HEK293 (cell line): ENCODE measurements around the gene SLC22A9.

Experiments used
- CTCF ChIA-PET: fragments of 350-600 bp; formaldehyde crosslinking; extraction: SDS; loops from one replicate; lab custom pipeline; 2021; ENCODE audit warnings: antibody characterized with exemption; lab: Yijun Ruan, JAX
- POLR2A ChIA-PET: fragments of 300-600 bp; formaldehyde crosslinking; extraction: SDS; loops from one replicate; lab custom pipeline; 2020; ENCODE audit warnings: antibody characterized with exemption, inconsistent platforms; lab: Yijun Ruan, JAX
- H3K27ac ChIP-seq: fragments of 200-500 bp; sonication (Bioruptor generic); 2 replicates; pipeline ENCODE4 v1.5.1; 2014; ENCODE audit warnings: low read depth, low read length, control low read depth, inconsistent platforms; ENCODE audit errors: extremely low read depth
- H3K36me3 ChIP-seq, 2 experiments: fragments of 200-500 bp in 1 of 2; sonication (Bioruptor generic) in 1 of 2; 1 replicate in 1 of 2; 2 replicates in 1 of 2; pipeline ENCODE4 v1.5.1; 2014 to 2017; ENCODE audit warnings: inconsistent platforms in 2 of 2, low read length in 2 of 2; ENCODE audit not compliant: control insufficient read depth in 2 of 2, insufficient read depth in 1 of 2
- H3K4me1 ChIP-seq: fragments of 200-500 bp; sonication (Bioruptor generic); 2 replicates; pipeline ENCODE4 v1.5.1; 2014; ENCODE audit warnings: mild to moderate bottlenecking, low read length, inconsistent platforms; ENCODE audit not compliant: control insufficient read depth, insufficient read depth
- H3K4me3 ChIP-seq: 2 replicates; pipeline ENCODE4 v1.5.1; 2011; ENCODE audit warnings: low read depth, mild to moderate bottlenecking, control low read depth, low read length, moderate library complexity
- H3K9me3 ChIP-seq: fragments of 200-500 bp; sonication (Bioruptor generic); 2 replicates; pipeline ENCODE4 v1.5.1; 2014; ENCODE audit warnings: low read depth, low read length, inconsistent platforms; ENCODE audit not compliant: control insufficient read depth, insufficient read depth
- PRDM1 ChIP-seq: fragments of 450-650 bp; formaldehyde crosslinking; IDR thresholded peaks from 2 replicates; pipeline ENCODE4; 2016; ENCODE audit warnings: missing biosample characterization, missing genetic modification characterization
- TSHZ1 ChIP-seq: fragments of 450-650 bp; formaldehyde crosslinking; IDR thresholded peaks from 2 replicates; pipeline ENCODE4 v1.5.1; 2016; ENCODE audit warnings: missing biosample characterization, missing genetic modification characterization, borderline replicate concordance
- ZFHX2 ChIP-seq: fragments of 450-650 bp; formaldehyde crosslinking; conservative IDR thresholded peaks from 2 replicates; pipeline ENCODE4 v1.5.1; 2016; ENCODE audit warnings: missing biosample characterization, missing genetic modification characterization
- ZNF274 ChIP-seq, 2 experiments: fragments of 200-500 bp in 1 of 2; fragments of 450-650 bp in 1 of 2; sonication (Bioruptor generic) in 1 of 2; formaldehyde crosslinking in 1 of 2; IDR thresholded peaks; 2 replicates each; pipeline versions ENCODE4 v1.5.1 to v1.6.1; 2014 to 2016; ENCODE audit warnings: borderline replicate concordance in 1 of 2, inconsistent platforms in 1 of 2, low read length in 1 of 2, missing biosample characterization in 1 of 2, missing genetic modification characterization in 1 of 2
- ZNF560 ChIP-seq: fragments of 450-650 bp; formaldehyde crosslinking; IDR thresholded peaks from 2 replicates; pipeline ENCODE4 v1.5.1; 2017; ENCODE audit warnings: missing biosample characterization, missing genetic modification characterization, borderline replicate concordance
- ZNF658 ChIP-seq: fragments of 450-650 bp; formaldehyde crosslinking; IDR thresholded peaks from 2 replicates; pipeline ENCODE4; 2016; ENCODE audit warnings: missing biosample characterization, missing genetic modification characterization
- ZNF664 ChIP-seq: fragments of 450-650 bp; formaldehyde crosslinking; IDR thresholded peaks from 2 replicates; pipeline ENCODE4 v1.5.1; 2016; ENCODE audit warnings: missing biosample characterization, missing genetic modification characterization
- ZNF707 ChIP-seq: fragments of 450-650 bp; formaldehyde crosslinking; IDR thresholded peaks from 2 replicates; pipeline ENCODE4 v1.5.1; 2016; ENCODE audit warnings: missing biosample characterization, missing genetic modification characterization
- ZNF843 ChIP-seq: fragments of 450-650 bp; formaldehyde crosslinking; IDR thresholded peaks from 2 replicates; pipeline ENCODE4 v1.5.1; 2016; ENCODE audit warnings: missing biosample characterization, missing genetic modification characterization
- TF ChIP-seq, protein P1 (sequence below): fragments of 450-650 bp; formaldehyde crosslinking; IDR thresholded peaks from 2 replicates; pipeline ENCODE4 v1.5.1; 2016; ENCODE audit warnings: missing biosample characterization, missing genetic modification characterization, borderline replicate concordance
- TF ChIP-seq, protein P2 (sequence below): fragments of 450-650 bp; formaldehyde crosslinking; IDR thresholded peaks from 2 replicates; pipeline ENCODE4; 2016; ENCODE audit warnings: missing biosample characterization, missing genetic modification characterization
- TF ChIP-seq, protein P3 (sequence below): fragments of 450-650 bp; formaldehyde crosslinking; IDR thresholded peaks from 2 replicates; pipeline ENCODE4 v1.5.1; 2017; ENCODE audit warnings: missing biosample characterization, missing genetic modification characterization
- TF ChIP-seq, protein P4 (sequence below): fragments of 450-650 bp; formaldehyde crosslinking; IDR thresholded peaks from 2 replicates; pipeline ENCODE4 v1.5.1; 2016; ENCODE audit warnings: missing biosample characterization, missing genetic modification characterization
- TF ChIP-seq, protein P5 (sequence below): fragments of 450-650 bp; formaldehyde crosslinking; IDR thresholded peaks from 2 replicates; pipeline ENCODE4 v1.5.1; 2016; ENCODE audit warnings: missing biosample characterization, missing genetic modification characterization
- TF ChIP-seq, protein P6 (sequence below): fragments of 450-650 bp; formaldehyde crosslinking; IDR thresholded peaks from 2 replicates; pipeline ENCODE4 v1.5.1; 2017; ENCODE audit warnings: missing biosample characterization, missing genetic modification characterization

The SLC22A9 gene

DNA sequence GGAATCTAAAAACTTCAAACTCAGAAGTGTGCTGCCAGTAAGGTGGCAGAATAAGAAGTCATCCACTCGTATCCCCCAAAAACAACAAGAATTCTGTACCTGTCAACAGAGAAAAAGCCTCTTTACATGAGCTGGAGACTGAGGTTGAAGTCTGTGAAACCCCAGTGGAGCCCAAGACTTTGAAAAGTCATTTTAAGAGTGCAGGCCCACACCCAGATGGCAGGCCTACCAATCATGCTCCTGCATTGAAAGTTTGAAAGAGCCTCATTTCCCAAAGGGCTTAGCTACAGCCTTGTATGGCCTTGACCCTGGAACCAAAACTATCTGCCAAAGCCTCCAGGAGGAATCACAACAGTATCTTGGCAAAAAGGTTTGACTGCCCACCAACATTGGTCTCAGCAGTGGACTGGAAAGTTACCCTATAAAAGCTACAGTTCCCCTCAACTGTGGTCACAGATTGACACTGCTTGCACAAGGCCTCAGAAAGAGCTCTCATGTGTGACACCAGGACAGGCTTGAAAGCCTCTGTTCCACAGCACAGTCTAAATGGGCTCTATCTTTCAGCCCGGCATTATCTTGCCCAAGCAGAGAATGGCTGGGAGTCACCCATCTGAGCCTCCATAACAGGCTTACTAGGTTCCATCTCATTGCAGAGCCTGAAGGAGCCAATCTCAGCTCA is 47.7 kb downstream of the SLC22A9 start (continued):
- no peak for TF ChIP-seq ZNF843
- TF ChIP-seq, all 188 proteins: peak for 0

- CTCF ChIA-PET = interaction anchor here (0.6 to 0.7 kb wide), 2 partner anchors 21 to 772 kb away, joined by 3 read pairs; no protein-coding TSS in a partner anchor
- H3K9me3 ChIP-seq = no peaks in the 10 kb centered on the region
- no peaks in the 10 kb centered on the region for H3K36me3 ChIP-seq
- H3K4me1 ChIP-seq = no peaks in the 10 kb centered on the region
- POLR2A ChIA-PET = no interaction called here
- no peak overlapping the region for H3K27ac ChIP-seq
- no peak overlapping the region for H3K4me3 ChIP-seq
- no peak for TF ChIP-seq ZNF707 (tag by site-specific recombination)
- no peak for TF ChIP-seq TSHZ1 (tag by site-specific recombination)
- no peak for TF ChIP-seq ZNF658 (tag by site-specific recombination)
- TF ChIP-seq, protein P1, sequence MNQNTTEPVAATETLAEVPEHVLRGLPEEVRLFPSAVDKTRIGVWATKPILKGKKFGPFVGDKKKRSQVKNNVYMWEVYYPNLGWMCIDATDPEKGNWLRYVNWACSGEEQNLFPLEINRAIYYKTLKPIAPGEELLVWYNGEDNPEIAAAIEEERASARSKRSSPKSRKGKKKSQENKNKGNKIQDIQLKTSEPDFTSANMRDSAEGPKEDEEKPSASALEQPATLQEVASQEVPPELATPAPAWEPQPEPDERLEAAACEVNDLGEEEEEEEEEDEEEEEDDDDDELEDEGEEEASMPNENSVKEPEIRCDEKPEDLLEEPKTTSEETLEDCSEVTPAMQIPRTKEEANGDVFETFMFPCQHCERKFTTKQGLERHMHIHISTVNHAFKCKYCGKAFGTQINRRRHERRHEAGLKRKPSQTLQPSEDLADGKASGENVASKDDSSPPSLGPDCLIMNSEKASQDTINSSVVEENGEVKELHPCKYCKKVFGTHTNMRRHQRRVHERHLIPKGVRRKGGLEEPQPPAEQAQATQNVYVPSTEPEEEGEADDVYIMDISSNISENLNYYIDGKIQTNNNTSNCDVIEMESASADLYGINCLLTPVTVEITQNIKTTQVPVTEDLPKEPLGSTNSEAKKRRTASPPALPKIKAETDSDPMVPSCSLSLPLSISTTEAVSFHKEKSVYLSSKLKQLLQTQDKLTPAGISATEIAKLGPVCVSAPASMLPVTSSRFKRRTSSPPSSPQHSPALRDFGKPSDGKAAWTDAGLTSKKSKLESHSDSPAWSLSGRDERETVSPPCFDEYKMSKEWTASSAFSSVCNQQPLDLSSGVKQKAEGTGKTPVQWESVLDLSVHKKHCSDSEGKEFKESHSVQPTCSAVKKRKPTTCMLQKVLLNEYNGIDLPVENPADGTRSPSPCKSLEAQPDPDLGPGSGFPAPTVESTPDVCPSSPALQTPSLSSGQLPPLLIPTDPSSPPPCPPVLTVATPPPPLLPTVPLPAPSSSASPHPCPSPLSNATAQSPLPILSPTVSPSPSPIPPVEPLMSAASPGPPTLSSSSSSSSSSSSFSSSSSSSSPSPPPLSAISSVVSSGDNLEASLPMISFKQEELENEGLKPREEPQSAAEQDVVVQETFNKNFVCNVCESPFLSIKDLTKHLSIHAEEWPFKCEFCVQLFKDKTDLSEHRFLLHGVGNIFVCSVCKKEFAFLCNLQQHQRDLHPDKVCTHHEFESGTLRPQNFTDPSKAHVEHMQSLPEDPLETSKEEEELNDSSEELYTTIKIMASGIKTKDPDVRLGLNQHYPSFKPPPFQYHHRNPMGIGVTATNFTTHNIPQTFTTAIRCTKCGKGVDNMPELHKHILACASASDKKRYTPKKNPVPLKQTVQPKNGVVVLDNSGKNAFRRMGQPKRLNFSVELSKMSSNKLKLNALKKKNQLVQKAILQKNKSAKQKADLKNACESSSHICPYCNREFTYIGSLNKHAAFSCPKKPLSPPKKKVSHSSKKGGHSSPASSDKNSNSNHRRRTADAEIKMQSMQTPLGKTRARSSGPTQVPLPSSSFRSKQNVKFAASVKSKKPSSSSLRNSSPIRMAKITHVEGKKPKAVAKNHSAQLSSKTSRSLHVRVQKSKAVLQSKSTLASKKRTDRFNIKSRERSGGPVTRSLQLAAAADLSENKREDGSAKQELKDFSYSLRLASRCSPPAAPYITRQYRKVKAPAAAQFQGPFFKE (tag by site-specific recombination) = no peak
- no peak for TF ChIP-seq ZFHX2 (tag by site-specific recombination)
- TF ChIP-seq ZNF664 (tag by site-specific recombination) = no peak
- TF ChIP-seq, protein P2, sequence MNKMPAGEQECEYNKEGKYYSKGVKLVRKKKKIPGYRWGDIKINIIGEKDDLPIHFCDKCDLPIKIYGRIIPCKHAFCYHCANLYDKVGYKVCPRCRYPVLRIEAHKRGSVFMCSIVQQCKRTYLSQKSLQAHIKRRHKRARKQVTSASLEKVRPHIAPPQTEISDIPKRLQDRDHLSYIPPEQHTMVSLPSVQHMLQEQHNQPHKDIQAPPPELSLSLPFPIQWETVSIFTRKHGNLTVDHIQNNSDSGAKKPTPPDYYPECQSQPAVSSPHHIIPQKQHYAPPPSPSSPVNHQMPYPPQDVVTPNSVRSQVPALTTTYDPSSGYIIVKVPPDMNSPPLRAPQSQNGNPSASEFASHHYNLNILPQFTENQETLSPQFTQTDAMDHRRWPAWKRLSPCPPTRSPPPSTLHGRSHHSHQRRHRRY (tag by site-specific recombination) = no peak
- TF ChIP-seq, protein P3, sequence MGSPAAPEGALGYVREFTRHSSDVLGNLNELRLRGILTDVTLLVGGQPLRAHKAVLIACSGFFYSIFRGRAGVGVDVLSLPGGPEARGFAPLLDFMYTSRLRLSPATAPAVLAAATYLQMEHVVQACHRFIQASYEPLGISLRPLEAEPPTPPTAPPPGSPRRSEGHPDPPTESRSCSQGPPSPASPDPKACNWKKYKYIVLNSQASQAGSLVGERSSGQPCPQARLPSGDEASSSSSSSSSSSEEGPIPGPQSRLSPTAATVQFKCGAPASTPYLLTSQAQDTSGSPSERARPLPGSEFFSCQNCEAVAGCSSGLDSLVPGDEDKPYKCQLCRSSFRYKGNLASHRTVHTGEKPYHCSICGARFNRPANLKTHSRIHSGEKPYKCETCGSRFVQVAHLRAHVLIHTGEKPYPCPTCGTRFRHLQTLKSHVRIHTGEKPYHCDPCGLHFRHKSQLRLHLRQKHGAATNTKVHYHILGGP (tag by site-specific recombination) = no peak
- TF ChIP-seq ZNF560 = no peak
- TF ChIP-seq, protein P4, sequence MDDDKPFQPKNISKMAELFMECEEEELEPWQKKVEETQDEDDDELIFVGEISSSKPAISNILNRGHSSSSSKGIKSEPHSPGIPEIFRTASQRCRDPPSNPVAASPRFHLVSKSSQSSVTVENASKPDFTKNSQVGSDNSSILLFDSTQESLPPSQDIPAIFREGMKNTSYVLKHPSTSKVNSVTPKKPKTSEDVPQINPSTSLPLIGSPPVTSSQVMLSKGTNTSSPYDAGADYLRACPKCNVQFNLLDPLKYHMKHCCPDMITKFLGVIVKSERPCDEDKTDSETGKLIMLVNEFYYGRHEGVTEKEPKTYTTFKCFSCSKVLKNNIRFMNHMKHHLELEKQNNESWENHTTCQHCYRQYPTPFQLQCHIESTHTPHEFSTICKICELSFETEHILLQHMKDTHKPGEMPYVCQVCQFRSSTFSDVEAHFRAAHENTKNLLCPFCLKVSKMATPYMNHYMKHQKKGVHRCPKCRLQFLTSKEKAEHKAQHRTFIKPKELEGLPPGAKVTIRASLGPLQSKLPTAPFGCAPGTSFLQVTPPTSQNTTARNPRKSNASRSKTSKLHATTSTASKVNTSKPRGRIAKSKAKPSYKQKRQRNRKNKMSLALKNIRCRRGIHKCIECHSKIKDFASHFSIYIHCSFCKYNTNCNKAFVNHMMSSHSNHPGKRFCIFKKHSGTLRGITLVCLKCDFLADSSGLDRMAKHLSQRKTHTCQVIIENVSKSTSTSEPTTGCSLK (tag by site-specific recombination) = no peak
- TF ChIP-seq ZNF274 (IDR thresholded peaks at IDR 0.05; ENCODE audit: low read length) = no peak
- TF ChIP-seq ZNF274 (tag by site-specific recombination; IDR thresholded peaks at IDR 0.05; ENCODE audit: borderline replicate concordance) = no peak
- TF ChIP-seq, protein P5, sequence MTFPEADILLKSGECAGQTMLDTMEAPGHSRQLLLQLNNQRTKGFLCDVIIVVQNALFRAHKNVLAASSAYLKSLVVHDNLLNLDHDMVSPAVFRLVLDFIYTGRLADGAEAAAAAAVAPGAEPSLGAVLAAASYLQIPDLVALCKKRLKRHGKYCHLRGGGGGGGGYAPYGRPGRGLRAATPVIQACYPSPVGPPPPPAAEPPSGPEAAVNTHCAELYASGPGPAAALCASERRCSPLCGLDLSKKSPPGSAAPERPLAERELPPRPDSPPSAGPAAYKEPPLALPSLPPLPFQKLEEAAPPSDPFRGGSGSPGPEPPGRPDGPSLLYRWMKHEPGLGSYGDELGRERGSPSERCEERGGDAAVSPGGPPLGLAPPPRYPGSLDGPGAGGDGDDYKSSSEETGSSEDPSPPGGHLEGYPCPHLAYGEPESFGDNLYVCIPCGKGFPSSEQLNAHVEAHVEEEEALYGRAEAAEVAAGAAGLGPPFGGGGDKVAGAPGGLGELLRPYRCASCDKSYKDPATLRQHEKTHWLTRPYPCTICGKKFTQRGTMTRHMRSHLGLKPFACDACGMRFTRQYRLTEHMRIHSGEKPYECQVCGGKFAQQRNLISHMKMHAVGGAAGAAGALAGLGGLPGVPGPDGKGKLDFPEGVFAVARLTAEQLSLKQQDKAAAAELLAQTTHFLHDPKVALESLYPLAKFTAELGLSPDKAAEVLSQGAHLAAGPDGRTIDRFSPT (tag by site-specific recombination) = no peak
- TF ChIP-seq, protein P6, sequence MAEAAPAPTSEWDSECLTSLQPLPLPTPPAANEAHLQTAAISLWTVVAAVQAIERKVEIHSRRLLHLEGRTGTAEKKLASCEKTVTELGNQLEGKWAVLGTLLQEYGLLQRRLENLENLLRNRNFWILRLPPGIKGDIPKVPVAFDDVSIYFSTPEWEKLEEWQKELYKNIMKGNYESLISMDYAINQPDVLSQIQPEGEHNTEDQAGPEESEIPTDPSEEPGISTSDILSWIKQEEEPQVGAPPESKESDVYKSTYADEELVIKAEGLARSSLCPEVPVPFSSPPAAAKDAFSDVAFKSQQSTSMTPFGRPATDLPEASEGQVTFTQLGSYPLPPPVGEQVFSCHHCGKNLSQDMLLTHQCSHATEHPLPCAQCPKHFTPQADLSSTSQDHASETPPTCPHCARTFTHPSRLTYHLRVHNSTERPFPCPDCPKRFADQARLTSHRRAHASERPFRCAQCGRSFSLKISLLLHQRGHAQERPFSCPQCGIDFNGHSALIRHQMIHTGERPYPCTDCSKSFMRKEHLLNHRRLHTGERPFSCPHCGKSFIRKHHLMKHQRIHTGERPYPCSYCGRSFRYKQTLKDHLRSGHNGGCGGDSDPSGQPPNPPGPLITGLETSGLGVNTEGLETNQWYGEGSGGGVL (tag by site-specific recombination) = no peak
- no peak for TF ChIP-seq PRDM1 (tag by site-specific recombination)
Measured at GRCh38 chr11:63427971-63428508, 58.5 kb downstream of the SLC22A9 start.
